HS-5 (cell line): ENCODE measurements around the gene DOP1B.
A peak's percentile ranks its signal among the peaks of the same experiment; 100 is the strongest.
"Not testable (repeated sequence)": the region's sequence is repeated elsewhere in the genome, so short reads cannot be mapped to it uniquely, and the experiment has no call there.

Experiments
- DNase-seq: peaks from one replicate; pipeline ENCODE4 v3.0.0-alpha.2; 2012; ENCODE audit warnings: low read depth

Gene DOP1B

GRCh38 chr21:36175771-36176565 is 19.3 kb downstream of the DOP1B start:
- no peak for DNase-seq

DNA sequence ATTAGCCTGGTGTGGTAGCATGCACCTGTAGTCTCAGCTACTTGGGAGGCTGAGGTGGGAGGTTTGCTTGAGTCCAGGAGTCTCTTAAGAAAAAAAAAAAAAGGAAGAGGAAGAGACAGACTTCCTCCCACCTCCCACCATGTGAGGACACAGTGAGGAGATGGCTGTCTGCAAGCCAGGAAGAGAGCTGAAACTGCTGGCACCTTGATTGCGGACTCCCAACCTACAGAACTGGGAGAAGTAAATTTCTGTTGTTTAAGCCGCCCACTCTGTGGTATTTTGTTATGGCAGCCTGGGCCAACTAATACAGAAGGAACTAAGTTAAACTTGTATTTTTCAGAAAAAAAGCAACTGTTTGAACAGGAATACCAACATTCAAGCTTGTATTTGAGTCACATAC is 21.7 kb downstream of the DOP1B start:
- DNase-seq: no peak

GRCh38 chr21:36179145-36179544 is 22.5 kb downstream of the DOP1B start:
- DNase-seq: no peak

- no peak for DNase-seq
These were observed 24.3 kb downstream of the DOP1B start for GRCh38 chr21:36180963-36181362.

DNA sequence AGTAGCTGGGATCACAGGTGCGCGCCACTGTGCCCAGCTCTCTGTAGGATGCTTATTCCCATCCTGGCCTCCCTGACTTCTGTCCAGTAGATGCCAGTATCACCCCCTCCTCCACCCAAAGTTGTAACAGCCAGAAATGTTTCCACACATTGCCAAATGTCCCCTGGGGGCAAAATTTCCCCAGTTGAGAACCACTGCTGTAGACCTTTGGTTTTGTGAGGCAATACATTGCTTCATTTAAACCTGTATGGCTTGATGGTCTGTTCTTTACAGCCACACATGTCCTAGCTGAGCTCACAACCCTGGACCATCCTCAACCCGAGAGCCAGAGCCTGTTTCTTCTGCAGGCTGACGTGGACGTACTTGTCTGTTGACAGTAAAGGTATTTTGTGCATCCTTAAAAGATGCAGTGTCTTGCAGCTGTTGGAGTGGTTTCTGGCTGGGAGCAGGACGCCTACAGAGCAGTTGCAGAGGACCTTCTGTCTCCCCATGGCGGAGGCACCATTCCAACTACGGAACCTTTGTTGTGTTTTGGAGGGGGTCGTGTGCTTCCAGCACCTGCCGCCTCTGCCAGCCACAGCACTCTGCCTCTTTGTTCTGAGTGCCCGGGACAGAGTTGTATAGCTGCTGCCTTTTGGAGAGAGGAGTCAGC is 26.6 kb downstream of the DOP1B start:
- no peak for DNase-seq

DNA sequence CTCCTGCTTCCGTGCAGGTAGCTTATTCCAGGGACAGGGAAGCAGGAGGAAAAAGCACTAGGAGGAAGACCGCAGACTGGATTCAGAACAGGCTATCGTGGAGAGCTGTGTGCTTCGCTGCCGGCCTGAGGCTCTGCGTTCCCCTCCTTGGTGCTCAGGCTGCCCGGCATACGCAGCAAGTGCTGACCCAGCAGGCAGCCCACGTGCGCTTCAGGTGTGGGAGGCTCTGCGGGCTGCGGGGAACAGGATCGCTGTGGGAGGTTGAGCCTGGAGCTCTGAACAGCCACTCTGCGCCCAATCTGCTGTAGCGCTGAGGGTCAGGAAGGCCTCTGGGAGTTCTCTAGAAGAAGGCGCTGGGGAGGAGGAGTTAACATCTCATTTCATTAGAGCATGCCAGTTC is 27.9 kb downstream of the DOP1B start:
- no peak for DNase-seq

- DNase-seq: no peak
These were observed 28.9 kb downstream of the DOP1B start for GRCh38 chr21:36185523-36185922.

GRCh38 chr21:36186081-36186480 is 29.5 kb downstream of the DOP1B start:
- DNase-seq: no peak

DNA sequence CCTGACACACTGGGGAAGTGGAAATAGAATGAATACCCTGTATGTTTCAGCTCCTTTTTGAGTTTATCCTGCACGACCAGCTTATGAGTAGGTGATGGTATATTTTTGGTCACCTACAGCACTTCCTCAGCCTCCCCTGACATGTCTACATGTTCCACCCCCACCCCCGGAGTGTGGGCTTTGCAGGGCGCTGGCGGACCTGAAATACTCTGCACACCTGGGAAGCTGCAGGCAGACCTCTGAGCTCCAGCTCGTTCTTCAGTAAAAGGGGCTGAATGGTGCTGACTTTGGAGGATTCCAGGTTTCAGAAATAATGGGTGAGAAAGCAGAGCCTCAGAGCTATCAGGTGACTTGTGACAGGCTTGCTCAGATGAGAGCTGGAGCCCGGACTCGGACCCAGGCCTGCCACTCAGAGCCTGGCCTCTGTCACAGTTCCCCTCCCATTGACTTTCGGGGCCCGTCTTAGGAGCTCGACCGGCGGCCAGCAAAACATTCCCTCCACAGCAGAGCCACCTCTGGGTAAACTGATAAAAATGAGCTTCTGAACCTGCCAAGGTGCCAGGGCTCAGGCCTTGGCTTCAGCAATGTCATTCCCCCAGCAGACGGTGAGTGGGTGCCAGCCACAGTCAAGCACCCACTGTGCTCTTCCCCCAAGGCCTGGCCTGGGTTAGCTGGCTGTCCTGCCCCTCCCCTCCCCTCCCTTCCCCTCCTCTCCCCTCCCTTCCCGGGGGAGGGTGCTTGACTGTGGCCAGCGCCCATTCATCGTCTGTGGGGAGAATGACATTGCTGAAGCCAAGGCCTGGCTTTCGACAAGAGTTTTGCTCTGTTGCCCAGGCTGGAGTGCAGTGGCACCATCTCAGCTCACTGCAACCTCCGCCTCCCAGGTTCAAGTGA is 30.1 kb downstream of the DOP1B start:
- no peak for DNase-seq

GRCh38 chr21:36188081-36188681 is 31.6 kb downstream of the DOP1B start:
- no peak for DNase-seq

DNA sequence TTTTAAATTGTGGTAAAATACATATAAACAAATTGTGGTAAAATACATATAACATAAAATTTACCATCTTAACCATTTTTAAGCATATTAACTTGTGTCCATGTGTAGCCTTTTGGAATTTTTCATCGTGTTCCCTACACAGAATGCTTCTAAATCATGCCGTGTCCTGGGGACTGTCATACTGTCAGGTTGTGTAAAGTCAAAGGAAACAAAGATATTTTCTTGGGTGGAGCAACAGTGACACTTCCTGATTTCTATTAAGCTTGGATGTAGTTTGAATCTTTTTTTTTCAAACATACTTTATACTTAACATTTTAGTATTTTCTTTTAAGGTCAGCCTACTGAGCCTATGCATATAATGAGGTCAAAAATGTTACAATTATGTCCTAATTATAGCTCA is 32.3 kb downstream of the DOP1B start:
- no peak for DNase-seq

DNA sequence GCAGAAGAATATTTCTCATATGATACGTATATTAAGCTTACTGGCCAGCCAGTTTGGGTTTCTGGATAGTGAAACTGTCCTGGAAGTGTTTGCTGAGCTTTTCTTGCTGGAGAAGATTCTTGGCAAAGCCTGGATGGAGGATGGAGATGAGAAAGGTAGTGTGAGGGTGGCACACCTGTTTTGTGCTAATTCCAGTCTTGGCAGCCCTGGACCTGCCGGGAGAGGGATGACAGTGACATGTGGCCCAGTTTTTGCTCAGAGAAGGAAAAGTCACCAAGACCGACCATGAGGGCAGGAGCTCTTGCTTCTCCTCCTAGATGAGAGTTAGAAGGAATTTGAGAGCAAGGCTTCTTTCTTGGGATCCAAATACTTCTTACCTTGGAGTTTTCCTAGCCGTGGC is 34.1 kb downstream of the DOP1B start:
- no peak for DNase-seq

DNA sequence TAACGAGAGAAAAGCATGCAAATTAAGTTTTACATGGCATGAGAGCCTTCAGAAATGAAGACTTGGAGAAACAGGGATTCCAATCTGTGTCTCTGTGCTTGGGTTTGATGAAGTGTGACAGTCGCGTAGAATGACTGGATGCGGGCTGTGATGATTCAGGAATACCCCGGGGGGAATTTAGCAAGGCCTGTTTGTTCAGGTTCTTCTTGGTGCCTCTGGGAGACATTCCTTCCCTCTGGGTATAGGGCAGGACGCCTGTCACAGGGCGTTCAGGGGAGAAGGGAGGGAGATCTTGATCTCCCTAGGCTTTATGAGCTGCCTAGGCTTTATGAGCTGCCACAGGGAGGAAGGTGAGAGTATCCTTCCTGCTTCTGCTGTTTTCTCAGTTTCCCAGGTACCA is 36.6 kb downstream of the DOP1B start:
- no peak for DNase-seq

DNA sequence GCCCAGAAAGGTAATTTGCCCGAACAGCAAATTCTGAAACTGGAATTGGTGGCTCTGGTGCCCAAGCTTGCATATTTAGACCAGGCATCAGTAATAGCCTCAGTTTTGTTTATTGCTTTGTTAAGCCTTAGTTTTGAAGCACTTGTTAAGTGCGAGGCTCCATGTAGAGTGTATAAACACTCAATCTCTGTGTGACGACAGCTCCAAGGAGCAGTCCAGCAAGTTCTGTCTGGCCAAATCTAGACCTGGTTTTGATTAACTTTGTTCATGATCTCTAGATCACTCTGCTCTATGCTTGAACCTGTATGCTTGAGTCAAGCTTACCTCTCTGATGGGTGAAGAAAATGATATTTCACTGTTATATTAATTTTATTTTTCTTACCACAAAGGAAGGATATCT is 37.4 kb downstream of the DOP1B start:
- DNase-seq: no peak

DNA sequence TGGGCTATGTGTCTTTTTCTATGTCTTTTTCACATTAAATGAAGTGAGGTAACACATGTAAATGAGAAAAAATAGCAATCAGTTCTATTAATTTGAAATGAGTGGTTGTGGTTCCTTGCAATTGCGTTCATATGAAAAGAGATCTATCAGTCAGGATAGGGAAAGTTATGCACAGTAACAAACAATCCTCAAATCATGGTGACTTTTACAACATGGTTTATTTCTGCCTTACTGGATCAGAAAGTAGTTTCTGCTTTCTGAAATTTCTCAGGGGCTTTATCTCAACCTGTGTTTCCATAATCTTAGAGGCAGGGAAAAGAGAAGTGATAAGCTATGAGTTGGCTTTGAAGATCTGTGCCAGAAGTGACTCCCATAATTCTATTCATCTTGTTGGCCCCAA is 39.0 kb downstream of the DOP1B start:
- no peak for DNase-seq

DNA sequence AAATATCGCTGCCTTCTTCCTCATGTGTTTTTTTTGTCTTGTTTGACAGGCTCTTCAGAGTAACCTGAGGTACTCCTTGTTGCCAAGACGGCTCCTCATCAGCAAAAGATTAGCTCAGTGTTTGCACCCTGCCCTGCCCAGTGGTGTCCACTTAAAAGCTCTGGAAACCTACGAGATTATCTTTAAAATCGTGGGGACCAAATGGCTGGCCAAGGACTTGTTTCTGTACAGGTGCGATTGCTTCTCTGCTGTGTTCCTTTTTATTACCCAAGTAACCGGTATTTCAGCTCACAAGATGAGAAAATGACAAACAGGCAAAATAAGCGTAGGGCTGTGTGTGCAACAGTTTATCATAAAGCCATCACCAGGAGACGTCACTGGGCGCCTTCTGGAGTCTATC is 42.4 kb downstream of the DOP1B start:
- DNase-seq: no peak

DNA sequence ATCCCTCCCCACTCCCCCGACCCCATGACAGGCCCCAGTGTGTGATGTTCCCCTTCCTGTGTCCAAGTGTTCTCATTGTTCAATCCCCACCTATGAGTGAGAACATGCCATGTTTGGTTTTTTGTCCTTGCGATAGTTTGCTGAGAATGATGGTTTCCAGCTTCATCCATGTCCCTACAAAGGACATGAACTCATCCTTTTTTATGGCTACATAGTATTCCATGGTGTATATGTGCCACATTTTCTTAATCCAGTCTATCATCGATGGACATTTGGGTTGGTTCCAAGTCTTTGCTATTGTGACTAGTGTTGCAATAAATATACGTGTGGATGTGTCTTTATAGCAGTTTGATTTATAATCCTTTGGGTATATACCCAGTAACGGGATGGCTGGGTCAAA is 43.0 kb downstream of the DOP1B start:
- DNase-seq: not testable (repeated sequence)

GRCh38 chr21:36200081-36200561 is 43.5 kb downstream of the DOP1B start:
- no peak for DNase-seq

- DNase-seq: no peak
These were observed 46.3 kb downstream of the DOP1B start for GRCh38 chr21:36202726-36203602.

DNA sequence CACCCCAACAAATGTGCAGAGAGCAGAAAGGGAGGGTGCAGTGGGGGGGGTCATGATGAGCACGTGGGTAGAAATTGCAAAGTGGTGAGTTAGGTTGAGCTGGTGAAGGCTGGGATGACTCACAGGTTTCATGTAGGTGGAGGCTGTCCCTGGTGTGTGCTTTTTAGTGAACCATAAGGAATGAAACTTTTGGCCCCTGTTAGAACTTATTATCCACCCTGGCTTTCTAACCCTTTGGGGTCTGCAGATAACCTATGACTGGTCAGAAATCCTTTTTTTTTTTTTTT is 46.9 kb downstream of the DOP1B start:
- peak; percentile 79 for DNase-seq

GRCh38 chr21:36204980-36205379 is 48.4 kb downstream of the DOP1B start:
- no peak for DNase-seq
